ENCODE results near the gene PLA2G1B.

GRCh38 chr12:120356567-120357030 lies 29.0 kb upstream of the PLA2G1B start:
- peak; percentile 87 for TF ChIP-seq CTCF (IDR thresholded peaks at IDR 0.05; ENCODE audit: low read depth, low read length, missing input control)
- TF ChIP-seq YY1 (IDR thresholded peaks at IDR 0.05): no peak
- no peak for TF ChIP-seq REST (IDR thresholded peaks at IDR 0.05)
- no peak for TF ChIP-seq ATF3 (IDR thresholded peaks at IDR 0.05)
- TF ChIP-seq RAD21 (IDR thresholded peaks at IDR 0.05): peak; percentile 88 to 95
- no peak for TF ChIP-seq TAF1 (conservative IDR thresholded peaks at IDR 0.05)
- no peak for TF ChIP-seq MAX (IDR thresholded peaks at IDR 0.05)
- no peak for TF ChIP-seq ZBTB33 (IDR thresholded peaks at IDR 0.05)
- no peak for TF ChIP-seq GABPA (IDR thresholded peaks at IDR 0.05 in 1 of 2, conservative IDR thresholded peaks at IDR 0.05 in 1 of 2)
